Lower leg skin (tissue), 4 donors: ENCODE data around the gene SCGB1D1. TPM values are rescaled to one million over a fixed set of nuclear protein-coding genes. Genes with fewer than 3 reads are reported as not detected.

Experiments
- DNase-seq, 2 donors: peaks; one replicate each; pipeline ENCODE4 v3.0.0-alpha.2; 2019; ENCODE audit warnings: low spot score in 2 of 2
- H3K4me3 ChIP-seq: fragments of 200-600 bp; sonication (generic); 2 replicates; pipeline ENCODE4 v1.5.1; 2017; ENCODE audit warnings: mild to moderate bottlenecking, low read depth; ENCODE audit not compliant: poor library complexity, severe bottlenecking
- POLR2A ChIP-seq, 2 donors: fragments of 450-650 bp; IDR thresholded peaks; one replicate each; pipeline ENCODE4 v1.6.1; 2016 to 2017; ENCODE audit warnings: antibody characterized with exemption in 2 of 2, mild to moderate bottlenecking in 1 of 2, moderate library complexity in 1 of 2
- WGBS, 2 donors: methylation state at CpG; one replicate each; pipeline ENCODE4 v1.1.5; 2018; 5-methylcytosine and 5-hydroxymethylcytosine counted together
- intact Hi-C: fragments of 100-400 bp; cut with DNase I; formaldehyde crosslinking; loops from one replicate; pipeline ENCODE4 v1.15.0; 2023; ENCODE audit warnings: low total_unique reads
- total RNA-seq, 4 donors: library from RNA; depleted of rRNA; stranded (reverse); fragments of >200 nt; gene quantifications; one replicate each; pipeline ENCODE4 v1.1.0, GENCODE V29; 2016
- TF ChIP-seq, protein P1 (sequence below), 3 donors: fragments of 450-650 bp; IDR thresholded peaks; one replicate each; pipeline ENCODE4 v1.5.1; 2016; ENCODE audit warnings: antibody characterized with exemption in 3 of 3, mild to moderate bottlenecking in 3 of 3, moderate library complexity in 2 of 3

Gene SCGB1D1
- total RNA-seq, 4 donors from 2014 or later: not detected

DNA sequence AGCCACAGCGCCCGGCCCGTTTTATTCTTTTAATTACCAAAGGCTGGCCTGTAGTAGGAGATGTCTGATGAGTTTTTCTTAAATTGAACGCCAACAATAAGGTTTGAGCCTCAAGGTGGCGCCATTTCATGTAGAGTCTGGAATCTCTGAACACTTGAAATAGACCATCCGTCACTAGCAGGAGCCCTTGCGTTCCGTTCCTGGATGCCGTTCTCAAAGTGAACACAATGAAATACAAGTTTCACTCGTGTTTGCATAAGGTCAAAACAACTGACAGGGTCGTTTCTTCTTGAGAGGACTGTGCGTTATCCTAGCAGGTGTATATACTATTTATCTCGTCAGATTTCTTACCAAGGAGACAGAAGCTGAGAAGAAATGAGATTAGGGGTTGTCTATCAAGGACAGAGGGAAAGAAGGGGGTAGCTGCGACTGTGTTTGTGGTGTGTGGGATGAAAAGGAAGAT is 18.7 kb upstream of the SCGB1D1 start:
- TF ChIP-seq, protein P1, sequence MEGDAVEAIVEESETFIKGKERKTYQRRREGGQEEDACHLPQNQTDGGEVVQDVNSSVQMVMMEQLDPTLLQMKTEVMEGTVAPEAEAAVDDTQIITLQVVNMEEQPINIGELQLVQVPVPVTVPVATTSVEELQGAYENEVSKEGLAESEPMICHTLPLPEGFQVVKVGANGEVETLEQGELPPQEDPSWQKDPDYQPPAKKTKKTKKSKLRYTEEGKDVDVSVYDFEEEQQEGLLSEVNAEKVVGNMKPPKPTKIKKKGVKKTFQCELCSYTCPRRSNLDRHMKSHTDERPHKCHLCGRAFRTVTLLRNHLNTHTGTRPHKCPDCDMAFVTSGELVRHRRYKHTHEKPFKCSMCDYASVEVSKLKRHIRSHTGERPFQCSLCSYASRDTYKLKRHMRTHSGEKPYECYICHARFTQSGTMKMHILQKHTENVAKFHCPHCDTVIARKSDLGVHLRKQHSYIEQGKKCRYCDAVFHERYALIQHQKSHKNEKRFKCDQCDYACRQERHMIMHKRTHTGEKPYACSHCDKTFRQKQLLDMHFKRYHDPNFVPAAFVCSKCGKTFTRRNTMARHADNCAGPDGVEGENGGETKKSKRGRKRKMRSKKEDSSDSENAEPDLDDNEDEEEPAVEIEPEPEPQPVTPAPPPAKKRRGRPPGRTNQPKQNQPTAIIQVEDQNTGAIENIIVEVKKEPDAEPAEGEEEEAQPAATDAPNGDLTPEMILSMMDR (IDR thresholded peaks at IDR 0.05): no peak
- TF ChIP-seq POLR2A (IDR thresholded peaks at IDR 0.05): no peak
- no peak overlapping the region for H3K4me3 ChIP-seq
- intact Hi-C loops: loop anchor here (10.0 kb wide), 1 partner anchor 154 kb away; no protein-coding TSS in a partner anchor
- 6 to 7% methylated on average over 14 of the region's 14 CpGs for WGBS, 2 donors
- DNase-seq: peak; percentile 89 to 95

DNA sequence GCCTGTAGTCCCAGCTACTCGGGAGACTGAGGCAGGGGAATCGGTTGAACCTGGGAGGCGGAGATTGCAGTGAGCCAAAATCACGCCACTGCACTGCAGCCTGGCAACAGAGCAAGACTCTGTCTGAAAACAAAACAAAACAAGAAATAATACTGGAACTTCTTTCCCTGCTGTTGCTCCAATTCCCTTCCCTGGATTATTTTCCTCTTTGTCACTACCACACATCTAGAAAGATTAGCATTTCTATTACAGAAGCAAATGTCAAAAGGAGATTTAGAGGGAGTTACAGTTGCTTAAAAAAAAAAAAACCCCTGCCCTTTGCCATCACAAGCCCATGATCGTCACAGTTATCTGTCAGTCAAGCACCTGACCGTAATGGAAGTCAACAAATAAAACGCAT is 17.7 kb upstream of the SCGB1D1 start:
- no peak for DNase-seq
- TF ChIP-seq, protein P1 (IDR thresholded peaks at IDR 0.05): no peak
- TF ChIP-seq POLR2A (IDR thresholded peaks at IDR 0.05): no peak
- no peak overlapping the region for H3K4me3 ChIP-seq
- intact Hi-C loops: loop anchor here (10.0 kb wide), 1 partner anchor 153 kb away; no protein-coding TSS in a partner anchor
- 61 to 63% methylated on average over 7 of the region's 7 CpGs for WGBS, 2 donors

DNA sequence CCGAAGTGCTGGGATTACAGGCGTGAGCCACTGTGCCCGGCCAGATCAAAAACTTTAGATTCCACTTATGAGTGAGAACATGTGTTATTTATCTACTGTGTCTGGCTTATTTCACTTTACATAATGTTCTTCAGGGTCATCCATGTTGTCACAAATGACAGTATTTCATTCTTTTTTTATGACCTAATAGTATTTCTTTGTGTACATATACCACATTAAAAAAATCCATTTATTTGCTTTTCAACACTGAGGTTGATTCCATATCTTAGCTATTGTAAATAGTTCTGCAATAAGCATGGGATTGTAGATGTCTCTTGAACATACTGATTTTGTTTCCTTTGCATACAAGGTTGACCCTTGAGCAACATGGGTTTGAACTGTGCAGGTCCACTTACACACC is 13.2 kb upstream of the SCGB1D1 start:
- intact Hi-C loops: loop anchor here (10.0 kb wide), 1 partner anchor 148 kb away; no protein-coding TSS in a partner anchor
- H3K4me3 ChIP-seq: no peak overlapping the region
- no peak for DNase-seq
- 73% methylated on average over 3 of the region's 3 CpGs for WGBS, 2 donors
- TF ChIP-seq, protein P1 (IDR thresholded peaks at IDR 0.05): no peak
- no peak for TF ChIP-seq POLR2A (IDR thresholded peaks at IDR 0.05)

DNA sequence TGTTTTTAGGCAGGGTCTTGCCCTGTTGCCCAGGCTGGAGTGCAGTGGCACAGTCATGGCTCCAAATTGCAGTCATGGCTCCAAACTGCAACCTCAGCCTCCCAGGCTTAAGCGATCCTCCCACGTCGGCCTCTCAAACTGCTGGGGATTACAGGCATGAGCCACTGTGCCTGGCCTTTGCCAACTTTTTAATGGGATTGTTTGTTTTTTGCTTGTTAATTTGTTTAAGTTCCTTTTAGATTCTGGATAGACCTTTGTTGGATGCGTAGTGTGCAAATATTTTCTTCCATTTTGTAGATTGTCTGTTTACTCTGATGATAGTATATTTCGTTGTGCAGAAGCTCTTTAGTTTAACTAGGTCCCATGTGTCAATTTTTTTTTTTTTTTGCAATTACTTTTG is 10.0 kb upstream of the SCGB1D1 start:
- TF ChIP-seq POLR2A (IDR thresholded peaks at IDR 0.05): no peak
- TF ChIP-seq, protein P1 (IDR thresholded peaks at IDR 0.05): no peak
- 86 to 91% methylated on average over 5 of the region's 5 CpGs for WGBS, 2 donors
- DNase-seq: no peak

DNA sequence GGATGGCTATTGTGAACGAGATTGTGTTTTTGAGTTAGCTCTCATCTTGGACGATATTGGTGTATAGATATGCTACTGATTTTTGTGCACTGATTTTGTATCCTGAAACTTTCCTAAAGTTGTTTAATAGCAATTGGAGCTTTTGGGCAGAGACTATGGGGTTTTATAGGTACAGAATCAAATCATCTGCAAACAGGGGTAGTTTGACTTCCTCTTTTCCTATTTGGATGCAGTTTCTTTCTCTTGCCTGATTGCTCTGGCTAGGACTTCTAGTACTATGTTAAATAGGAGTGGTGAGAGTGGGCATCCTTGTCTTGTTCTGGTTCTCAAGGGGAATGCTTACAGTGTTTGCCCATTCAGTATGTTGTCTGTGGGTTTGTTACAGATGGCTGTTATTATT is 8.9 kb upstream of the SCGB1D1 start:
- DNase-seq: no peak
- TF ChIP-seq, protein P1 (IDR thresholded peaks at IDR 0.05): no peak
- no peak for TF ChIP-seq POLR2A (IDR thresholded peaks at IDR 0.05)
- 69 to 95% methylated on average over 2 of the region's 2 CpGs for WGBS, 2 donors
- no peak overlapping the region for H3K4me3 ChIP-seq
- intact Hi-C loops: no loop called here

More for the DNA sequence above, 10.0 kb upstream of the SCGB1D1 start:
- no peak overlapping the region for H3K4me3 ChIP-seq
- intact Hi-C loops: loop anchor here (10.0 kb wide), 1 partner anchor 145 kb away; no protein-coding TSS in a partner anchor
